Colon (tissue), 2 donors: ENCODE results near the gene KRT26.
"Not testable (repeated sequence)": the region's sequence is repeated elsewhere in the genome, so short reads cannot be mapped to it uniquely, and the experiment has no call there.

Experiments
- FAIRE-seq: peaks from 2 replicates; lab custom pipeline; 2012; peaks lifted over from hg19 to GRCh38; lab: Jason Lieb, UNC
- donor health status: control.
- donor health status: control.

The KRT26 gene, protein sequence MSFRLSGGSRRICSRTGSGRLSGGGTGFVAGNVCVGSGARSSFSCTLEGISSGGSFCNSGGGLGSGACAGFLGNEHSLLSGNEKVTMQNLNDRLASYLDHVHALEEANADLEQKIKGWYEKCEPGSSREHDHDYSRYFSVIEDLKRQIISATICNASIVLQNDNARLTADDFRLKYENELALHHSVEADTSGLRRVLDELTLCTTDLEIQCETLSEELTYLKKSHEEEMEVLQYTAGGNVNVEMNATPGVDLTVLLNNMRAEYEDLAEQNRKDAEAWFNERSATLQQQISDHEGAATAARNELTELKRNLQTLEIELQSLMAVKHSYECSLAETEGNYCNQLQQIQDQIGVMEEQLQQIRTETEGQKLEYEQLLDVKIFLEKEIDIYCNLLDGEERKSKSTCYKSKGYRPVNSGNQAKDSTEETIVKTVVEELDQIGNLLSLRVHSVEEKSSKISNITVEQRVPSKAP

DNA sequence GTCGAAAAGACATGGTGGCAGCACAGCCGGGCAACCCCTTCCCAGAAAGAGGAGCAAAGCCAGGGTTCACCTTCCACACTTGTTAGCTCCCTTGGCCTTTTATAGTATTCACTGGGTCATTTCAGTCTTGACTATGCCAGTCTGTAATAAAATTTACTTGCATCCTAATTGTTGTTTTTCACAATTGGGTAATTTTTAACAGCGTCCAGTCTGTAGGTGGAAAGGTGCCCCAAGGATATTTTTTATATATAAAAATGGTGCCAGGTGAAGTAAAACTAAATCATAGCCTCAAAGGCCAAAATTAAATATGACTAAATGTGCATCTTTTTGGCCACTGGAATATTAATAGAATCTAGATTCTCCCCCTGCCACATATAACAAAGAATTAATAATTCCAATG, at the start of gene KRT26:
TSS of gene KRT26 (minus strand) at position 101 of the 400 bp plus-strand sequence. CDS start at position 13, 88 bp downstream.
- FAIRE-seq: no peak

DNA sequence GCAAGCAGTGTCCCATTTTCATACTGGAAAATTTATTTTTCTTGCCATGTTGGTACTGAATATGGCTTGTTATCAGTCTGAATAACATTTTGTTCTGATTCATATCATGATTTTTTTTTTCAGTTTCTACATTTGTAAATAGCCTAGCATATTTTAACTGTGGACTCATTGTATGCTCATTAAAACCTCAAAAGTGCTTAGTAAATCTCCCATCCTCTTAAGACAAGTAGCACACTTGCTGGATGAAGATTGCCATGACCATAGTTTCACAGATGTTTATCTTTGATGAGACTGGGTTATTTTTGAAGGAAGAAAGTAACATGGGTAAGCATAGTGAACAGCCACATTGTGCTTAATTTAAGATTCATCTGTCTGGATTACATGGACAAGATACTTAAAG, 49.5 kb upstream of the KRT26 start:
- no peak for FAIRE-seq

DNA sequence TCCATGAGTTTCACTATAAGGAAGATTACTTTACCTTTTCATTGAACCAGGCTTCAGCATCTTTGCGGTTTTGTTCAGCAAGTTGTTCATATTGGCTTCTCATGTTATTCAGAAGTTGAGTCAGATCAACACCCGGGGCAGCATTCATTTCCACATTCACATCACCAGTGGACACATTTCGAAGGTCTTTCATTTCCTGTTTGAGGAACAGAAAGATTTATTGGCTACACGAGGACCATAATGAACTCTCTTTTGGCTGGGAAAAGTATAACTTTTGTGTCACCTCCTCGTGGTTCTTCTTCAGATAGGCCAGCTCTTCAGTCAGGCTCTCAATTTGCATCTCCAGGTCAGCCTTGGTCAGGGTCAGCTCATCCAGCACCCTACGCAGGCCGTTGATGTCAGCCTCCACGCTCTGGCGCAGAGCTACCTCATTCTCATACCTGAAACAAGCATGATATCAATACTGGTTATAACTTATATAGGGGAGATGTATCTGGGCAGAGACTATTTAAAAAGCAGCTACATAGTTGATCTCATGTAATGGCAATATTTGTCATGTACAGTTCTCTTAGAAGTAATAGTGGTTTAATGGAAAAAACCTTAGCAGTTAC, 48.3 kb upstream of the KRT26 start:
- FAIRE-seq: no peak

DNA sequence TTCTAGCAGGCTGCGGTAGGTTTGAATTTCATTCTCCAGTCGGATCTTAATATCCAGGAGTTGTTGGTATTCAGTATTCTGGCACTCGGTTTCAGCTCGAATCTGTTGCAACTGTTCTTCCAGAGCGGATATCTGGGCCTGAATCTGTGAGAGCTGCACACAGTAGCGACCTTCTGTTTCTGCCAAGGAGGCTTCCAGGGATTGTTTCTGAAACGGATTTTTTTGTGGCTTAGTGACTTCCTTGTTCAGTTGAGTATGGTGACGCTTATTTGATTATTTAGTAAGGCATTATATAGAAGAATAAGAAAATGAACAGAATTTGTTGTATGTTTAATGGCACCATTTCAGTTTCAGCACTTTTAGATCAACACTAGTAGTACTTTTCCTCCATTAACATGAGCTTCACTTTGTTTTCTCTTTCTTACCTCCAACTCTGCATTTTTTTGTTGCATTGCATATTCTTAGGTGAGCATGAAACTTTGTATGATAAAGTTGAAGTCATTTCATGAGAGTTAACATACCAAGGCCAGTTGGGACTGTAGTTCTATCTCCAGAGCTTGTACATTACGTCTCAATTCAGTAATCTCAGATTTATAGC, 47.6 kb upstream of the KRT26 start:
- no peak for FAIRE-seq

DNA sequence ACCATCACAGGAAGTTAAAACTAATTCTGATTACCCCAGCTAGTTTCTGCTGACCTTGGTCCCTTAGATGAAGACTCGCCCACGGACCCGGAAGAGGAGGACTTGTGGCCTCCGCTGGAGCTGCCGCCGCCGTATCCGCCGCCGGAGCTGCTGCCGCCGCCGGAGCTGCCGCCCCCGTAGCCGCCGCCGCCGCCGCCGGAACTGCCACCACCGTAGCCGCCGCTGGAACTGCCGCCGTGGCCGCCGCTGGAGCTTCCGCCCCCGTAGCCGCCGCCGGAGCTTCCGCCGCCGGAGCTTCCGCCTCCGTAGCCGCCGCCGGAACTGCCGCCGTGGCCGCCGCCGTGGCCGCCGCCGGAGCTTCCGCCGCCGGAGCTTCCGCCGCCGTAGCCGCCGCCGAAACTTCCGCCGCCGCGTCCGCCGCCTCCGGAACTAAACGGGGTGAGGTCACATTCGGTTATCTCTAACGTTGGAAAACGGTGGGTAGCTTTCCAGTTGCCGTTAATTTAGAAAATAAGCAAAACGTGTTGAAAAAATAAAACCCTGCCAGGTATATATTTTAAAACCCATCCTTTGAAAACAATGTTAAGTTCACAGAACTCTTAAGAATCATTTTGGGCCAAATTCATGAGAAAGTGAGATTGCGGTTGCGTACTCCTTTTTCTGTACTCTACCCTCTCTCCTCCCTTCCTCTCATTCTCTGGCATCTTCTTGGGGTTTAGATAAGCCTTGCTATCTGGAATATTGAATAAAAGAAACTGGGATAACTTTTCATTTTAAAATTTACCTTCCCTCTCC, 46.9 kb upstream of the KRT26 start:
- FAIRE-seq: no peak

DNA sequence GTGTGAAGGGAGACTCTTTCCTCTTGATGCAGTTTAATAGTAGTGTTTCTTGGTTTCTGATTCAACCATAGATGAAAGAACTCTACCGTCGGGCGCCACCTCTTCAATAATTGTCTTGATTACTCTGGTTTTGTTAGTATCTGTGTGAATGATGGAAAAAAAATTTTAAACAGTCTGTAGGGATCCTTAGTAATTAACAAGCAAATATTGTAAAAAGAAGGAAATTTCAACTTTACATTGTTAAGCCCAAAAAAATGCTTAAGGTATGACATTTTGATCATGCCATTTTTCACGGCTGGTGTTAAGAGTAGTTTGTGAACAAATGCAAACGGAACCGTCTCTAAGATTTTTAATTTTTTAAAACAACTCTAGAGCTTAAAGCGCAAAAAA, 46.3 kb upstream of the KRT26 start:
- no peak for FAIRE-seq

DNA sequence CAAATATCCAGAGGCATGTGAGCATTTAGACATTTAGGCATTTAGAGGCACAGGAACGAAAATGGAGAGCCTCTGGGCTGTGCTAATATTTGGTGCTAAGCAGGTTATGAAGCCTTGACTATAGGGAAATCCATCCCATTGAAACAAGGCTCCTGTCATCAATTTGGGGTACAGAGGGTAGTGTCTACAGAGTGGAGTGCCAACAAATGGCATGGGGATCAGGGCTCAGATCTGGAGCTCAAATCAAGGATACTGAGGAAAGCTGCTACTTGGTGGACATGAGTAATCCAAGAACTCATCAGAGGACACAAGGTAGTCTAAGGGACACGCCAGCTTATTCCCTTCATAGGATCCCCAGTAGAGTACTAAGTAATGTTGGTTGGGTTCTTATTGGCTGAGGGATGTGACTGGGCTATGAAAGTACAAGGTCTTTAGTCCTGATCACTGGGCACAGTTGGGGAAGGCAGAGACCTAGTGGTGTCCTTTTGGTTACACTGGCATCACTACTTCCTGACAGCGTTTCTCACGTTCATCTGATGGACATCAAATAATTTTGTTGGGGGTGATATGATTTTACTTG, 45.2 kb upstream of the KRT26 start:
- FAIRE-seq: no peak

DNA sequence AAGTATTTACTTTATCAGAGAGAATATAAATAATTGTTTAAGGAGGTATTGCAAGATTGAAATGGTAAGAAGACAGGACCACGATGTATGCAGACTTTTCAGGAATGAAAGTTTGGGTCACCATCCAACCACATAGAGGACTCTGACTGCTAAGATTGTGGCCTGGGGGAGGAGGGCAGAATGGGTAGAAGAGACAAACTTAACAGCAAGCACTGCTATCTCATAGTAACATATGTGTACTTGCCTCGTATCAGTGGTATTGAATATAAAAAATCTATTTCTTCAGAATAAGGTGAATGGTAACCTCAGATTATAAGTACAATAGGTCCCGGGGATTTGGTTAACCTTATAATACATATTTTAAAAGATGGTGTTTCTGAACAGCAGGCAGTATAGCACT, 44.6 kb upstream of the KRT26 start:
- no peak for FAIRE-seq

DNA sequence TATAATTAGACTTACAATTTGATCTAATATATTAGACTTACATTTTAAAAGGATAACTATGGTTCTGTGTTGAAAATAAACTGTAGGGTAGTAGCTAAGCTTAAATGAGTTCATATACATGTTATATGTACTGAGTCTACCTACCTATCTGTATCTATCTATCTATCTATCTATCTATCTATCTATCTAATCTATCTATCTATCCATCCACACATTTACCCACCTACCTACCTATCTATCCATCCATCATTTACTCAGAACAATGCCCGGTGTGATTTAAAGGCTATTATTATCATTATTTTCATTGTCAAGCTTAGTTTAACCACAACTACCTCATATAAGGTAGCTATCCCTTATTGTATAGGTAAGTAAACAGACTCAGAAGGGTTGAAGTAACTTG, 43.4 kb upstream of the KRT26 start:
- no peak for FAIRE-seq

DNA sequence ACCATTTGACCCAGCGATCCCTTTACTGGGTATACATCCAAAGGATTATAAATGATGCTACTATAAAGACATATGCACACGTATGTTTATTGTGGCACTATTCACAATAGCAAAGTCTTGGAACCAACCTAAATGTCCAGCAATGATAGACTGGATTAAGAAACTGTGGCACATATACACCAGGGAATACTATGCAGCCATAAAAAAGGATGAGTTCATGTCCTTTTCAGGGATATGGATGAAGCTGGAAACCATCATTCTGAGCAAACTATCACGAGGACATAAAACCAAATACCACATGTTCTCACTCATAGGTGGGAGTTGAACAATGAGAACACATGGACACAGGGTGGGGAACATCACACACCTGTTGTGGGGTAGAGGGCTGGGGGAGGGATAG, 42.7 kb upstream of the KRT26 start:
- not testable (repeated sequence) for FAIRE-seq

DNA sequence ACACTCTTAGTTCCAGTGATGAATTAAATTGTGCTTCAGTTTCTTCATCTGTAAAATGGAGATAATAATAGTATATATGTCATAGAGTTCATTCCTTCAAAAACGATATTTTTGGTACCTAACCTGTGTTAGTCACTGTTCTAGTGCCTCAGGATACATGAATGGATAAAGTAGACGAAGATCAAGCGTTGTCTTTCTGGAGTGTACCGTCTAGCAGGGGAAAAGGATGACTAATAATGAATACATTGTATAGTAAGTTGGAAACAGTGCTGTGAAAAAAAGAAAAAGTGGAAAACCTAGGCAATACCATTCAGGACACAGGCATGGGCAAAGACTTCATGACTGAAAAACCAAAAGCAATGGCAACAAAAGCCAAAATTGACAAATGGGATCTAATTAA, 41.8 kb upstream of the KRT26 start:
- FAIRE-seq: no peak

DNA sequence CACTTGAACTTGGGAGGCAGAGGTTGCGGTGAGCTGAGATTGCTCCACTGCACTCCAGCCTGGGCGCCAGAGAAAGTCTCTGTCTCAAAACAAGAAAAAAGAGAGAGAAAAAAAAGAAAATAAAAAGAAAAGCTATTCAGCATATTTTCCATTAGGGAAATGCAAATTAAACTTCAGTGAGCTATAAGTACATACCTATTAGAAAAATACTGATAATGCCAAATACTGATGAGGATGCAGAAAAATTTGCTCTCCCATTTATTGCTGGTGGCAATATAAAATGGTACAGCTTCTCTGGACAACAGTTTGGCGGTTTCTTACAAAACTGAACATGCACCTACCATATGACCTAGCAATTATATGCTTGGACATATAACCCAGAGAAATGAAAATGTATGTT, 40.6 kb upstream of the KRT26 start:
- FAIRE-seq: no peak

DNA sequence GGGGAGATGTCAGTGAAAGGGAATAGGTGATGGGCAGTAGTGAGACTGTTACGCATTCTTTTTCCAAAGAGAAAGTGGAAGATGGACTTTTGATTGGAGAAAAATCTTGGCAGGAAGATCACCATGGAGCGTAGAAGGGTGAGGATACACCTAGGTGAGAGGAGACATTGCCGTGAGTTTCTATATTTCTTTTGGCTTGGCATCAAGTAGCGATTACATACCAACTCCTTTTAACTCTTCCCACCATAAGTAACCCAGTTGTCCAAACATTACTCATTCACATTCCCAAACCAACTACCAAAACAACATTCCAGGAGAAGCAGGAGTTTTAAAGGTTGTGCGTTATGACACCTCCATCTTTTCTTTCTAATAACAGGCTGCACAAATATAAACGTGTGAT, 38.5 kb upstream of the KRT26 start:
- no peak for FAIRE-seq

DNA sequence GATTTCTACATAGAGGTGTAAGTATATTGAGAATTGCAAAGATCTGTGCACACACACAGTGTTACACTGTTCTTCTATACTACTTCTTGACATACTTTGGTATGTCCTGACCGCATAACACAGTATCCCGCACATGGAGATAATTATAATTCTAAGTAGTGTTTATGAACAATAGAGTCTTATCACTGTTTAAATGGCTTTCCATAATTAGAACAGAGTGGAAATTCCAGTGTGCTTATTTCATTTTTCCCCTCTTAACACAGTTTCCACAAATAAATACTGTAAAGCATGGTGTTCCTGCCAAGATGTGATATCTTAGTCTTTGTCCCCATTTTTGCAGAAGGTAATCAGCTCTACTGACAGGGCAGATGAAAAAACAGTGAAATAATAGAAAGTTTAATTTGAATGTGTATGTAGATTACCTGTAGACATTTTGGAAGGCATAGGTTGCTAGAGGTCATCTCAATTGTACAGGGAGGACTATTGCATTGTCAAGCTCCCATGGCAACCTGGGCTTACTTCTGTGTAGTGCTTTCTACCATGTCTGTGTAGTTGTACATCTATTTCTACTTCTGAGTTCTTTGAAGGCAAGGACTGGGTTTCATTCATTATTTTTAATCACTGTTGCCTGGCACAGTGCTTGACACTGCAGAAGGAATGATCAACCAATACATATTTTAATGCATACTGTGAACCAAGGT, 37.9 kb upstream of the KRT26 start:
- no peak for FAIRE-seq

DNA sequence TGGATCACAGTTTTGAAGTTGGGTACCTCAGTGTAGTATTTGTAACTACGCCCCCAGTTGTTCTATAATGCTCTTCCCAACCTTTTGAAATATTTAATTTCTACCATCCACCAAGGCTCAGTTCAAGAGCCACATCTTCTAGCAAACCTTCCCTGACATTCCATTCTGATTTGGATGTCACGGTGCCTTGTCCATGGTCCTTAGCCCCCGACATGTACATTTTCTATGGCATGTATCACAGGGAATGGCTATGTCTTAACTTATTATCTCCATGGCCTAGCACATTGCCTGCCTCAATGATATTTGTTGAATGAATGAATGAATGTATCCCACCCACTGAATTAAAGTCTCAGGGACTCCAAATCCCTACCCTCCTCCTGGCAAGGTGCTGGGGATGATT, 34.1 kb upstream of the KRT26 start:
- no peak for FAIRE-seq

DNA sequence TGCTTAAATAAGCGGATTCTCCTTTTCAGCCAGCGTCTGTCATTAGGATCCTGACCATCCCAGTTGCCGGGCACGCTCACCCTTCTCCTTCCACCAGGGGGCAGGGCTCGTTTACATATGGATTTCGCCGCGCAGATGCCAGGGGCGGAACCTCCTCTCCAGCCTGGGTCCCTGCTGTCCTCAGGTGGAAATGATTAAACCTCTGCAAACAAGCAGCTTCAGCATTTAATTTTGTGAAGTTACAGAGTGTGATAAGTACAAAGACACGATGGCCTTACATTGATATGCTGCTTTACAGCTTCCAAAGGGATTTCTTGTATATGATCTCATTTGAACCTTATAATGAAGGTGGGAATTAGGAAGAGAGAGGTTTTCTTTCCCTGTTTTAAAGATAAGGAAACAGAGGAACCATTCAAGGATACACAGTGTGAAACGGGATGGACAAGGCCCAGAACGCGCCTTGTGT, 31.6 kb upstream of the KRT26 start:
- no peak for FAIRE-seq

DNA sequence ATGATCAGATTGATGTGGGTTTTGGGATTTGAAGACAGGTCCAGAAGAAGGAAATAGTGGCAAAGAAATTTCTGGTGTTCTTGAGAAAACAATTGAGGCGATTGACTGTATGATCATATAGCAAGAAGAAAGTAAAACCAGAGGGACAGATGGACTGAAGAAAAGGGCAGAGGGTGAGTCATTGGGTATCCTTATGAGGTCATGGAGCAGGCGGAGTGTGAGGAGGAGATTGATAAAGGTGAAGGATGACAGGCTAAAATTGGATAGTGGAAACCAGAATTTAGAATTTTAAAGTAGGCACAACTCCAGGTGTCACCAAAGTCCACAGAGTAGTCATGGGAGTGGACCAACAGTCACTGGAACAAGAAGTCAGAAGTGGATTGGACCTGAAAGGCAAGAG, 29.2 kb upstream of the KRT26 start:
- no peak for FAIRE-seq

DNA sequence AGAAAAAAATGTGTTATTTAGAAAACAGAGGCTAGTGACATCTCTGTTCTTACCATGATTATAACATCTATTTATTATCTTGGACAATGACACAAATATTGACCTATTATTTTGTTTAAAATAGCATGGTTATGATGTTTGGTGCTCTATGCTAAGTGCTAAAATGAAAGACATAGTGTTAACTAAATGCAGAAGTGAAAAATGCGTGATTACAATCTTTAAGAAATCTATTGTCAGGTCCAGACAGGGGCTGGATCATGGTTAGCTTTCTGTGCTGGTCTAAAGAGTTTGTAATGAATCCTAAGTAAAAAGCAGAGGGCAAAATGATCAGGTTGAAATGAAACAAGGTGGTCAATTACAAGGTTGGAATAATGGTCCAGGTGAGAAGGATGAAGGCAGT, 28.4 kb upstream of the KRT26 start:
- no peak for FAIRE-seq

DNA sequence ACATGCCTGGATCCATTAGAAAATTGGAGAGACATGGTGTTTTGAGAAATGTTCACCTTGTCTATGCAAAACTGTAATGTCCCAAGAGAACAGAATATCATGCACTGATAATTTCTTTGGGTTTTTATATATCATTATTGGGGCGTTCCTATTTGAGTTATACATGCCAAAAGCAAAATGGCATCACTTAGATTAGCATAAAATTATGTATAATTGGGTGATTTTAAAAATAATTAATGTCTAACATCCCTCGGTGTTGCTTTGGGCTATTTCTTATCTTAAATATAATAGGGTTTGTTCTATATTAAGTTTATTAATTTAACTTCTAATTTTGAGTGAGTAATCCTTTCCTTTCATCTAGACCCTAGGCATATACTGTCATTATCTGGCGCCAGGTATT, 27.9 kb upstream of the KRT26 start, which contains the start of gene KRT28:
TSS of gene KRT28 (minus strand) at position 101 of the 400 bp plus-strand sequence. CDS start at position 35, 66 bp downstream.
- no peak for FAIRE-seq

DNA sequence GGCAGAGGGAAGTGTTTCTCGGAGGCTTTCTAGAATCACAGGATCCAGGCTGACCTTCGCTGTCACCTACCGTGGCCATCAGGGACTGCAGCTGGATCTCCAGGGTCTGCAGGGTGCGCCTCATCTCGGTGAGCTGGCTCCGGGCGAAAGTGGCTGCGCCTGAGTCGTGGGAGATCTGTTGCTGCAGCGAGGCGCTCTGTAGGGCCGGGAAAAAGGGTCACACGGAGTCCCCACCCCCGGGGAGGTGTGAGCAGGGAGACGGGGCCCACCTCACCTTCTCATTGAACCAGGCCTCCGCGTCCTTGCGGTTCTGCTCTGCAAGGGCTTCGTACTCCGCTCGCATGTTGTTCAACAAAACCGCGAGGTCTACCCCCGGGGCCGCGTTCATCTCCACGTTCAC, 24.8 kb upstream of the KRT26 start:
- no peak for FAIRE-seq

DNA sequence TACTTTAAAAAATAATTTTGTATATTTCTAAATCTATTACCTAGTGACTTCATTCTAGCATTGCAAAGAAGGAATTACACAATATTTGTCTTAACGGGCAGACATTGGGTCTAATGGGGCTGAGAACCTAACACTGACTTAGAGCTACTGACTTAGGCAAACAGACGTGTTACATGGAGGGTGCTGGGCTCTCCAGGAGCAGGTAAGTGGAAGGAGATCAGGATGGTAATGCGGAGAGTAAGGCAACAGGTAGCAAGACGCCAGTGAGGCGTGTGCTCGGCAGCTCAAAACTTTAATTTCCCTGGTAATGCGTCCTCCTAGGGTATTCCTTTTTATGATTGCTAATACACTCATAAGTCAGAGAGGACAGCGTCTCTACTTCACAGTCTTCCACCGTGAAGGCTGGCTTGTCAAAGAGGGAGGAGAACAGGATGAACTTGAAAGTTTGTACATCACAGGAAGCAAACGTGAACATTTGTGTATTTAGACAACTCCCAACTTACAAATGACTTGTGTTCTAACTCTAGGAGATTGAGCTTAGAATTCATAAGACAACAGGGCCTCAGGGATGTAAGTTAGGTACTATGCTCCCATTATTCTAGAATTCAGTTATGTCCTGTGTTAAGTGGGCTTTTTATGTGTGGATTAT, 23.1 kb upstream of the KRT26 start:
- FAIRE-seq: no peak
